ENCODE results near the gene CIBAR2. TPM values are rescaled to one million over a fixed set of nuclear protein-coding genes. Genes with fewer than 3 reads are reported as not detected.

Gene CIBAR2
- 1.3 and 4.9 TPM in 2 replicates for total RNA-seq (ENCODE audit: low replicate concordance)
- long read RNA-seq, partial matches to known transcripts, result 0 of 5 reads
- long read RNA-seq, other reads (novel, unspliced or antisense), result 3 of 5 reads

GRCh38 chr16:85112364-85112763 is at the start of gene CIBAR2:
Gene CIBAR2, minus strand, starts transcription at chr16:85112472. Its CDS starts 120 bp downstream, at chr16:85112352.
- Mint-ChIP-seq H3K9me3 (no peaks in the 10 kb centered on the region), H3K27me3 (no peaks in the 10 kb centered on the region), H3K27ac (no peak within 1 kb of the TSS), H3K4me3 (no peak within 1 kb of the TSS), H3K4me1 (ENCODE audit: unreplicated experiment) (peaks cover 29% of the 10 kb centered on the region), H3K36me3 (no peaks in the 10 kb centered on the region)
- no peak for DNase-seq (ENCODE audit: extremely low spot score, unreplicated experiment)
- TF ChIP-seq, protein P1, sequence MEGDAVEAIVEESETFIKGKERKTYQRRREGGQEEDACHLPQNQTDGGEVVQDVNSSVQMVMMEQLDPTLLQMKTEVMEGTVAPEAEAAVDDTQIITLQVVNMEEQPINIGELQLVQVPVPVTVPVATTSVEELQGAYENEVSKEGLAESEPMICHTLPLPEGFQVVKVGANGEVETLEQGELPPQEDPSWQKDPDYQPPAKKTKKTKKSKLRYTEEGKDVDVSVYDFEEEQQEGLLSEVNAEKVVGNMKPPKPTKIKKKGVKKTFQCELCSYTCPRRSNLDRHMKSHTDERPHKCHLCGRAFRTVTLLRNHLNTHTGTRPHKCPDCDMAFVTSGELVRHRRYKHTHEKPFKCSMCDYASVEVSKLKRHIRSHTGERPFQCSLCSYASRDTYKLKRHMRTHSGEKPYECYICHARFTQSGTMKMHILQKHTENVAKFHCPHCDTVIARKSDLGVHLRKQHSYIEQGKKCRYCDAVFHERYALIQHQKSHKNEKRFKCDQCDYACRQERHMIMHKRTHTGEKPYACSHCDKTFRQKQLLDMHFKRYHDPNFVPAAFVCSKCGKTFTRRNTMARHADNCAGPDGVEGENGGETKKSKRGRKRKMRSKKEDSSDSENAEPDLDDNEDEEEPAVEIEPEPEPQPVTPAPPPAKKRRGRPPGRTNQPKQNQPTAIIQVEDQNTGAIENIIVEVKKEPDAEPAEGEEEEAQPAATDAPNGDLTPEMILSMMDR (conservative IDR thresholded peaks at IDR 0.05), result no peak

- Mint-ChIP-seq H3K36me3 (no peaks in the 10 kb centered on the region), H3K9me3 (no peaks in the 10 kb centered on the region), H3K27me3 (no peaks in the 10 kb centered on the region), H3K4me1 (ENCODE audit: unreplicated experiment) (peaks cover 54% of the 10 kb centered on the region), H3K4me3 (no peak overlapping the region), H3K27ac (peak overlapping the region; percentile 39)
- TF ChIP-seq, protein P1 (conservative IDR thresholded peaks at IDR 0.05), result no peak
- no peak for DNase-seq (ENCODE audit: extremely low spot score, unreplicated experiment)
These were observed 47.1 kb upstream of the CIBAR2 start for GRCh38 chr16:85159179-85159980.

- no peaks in the 10 kb centered on the region for H3K9me3 Mint-ChIP-seq
- H3K36me3 Mint-ChIP-seq, result no peaks in the 10 kb centered on the region
- no peaks in the 10 kb centered on the region for H3K27me3 Mint-ChIP-seq
- TF ChIP-seq, protein P1 (conservative IDR thresholded peaks at IDR 0.05), result no peak
- no peak overlapping the region for H3K27ac Mint-ChIP-seq
- H3K4me1 Mint-ChIP-seq (ENCODE audit: unreplicated experiment), result peaks cover 53% of the 10 kb centered on the region
- no peak overlapping the region for H3K4me3 Mint-ChIP-seq
- no peak for DNase-seq (ENCODE audit: extremely low spot score, unreplicated experiment)
These were observed 46.5 kb upstream of the CIBAR2 start for GRCh38 chr16:85158743-85159178.

- Mint-ChIP-seq H3K27me3 (no peaks in the 10 kb centered on the region), H3K4me1 (ENCODE audit: unreplicated experiment) (peaks cover 55% of the 10 kb centered on the region), H3K36me3 (no peaks in the 10 kb centered on the region), H3K9me3 (no peaks in the 10 kb centered on the region), H3K27ac (peak overlapping the region; percentile 59), H3K4me3 (peak overlapping the region; percentile 66)
- TF ChIP-seq, protein P1 (conservative IDR thresholded peaks at IDR 0.05), result no peak
- no peak for DNase-seq (ENCODE audit: extremely low spot score, unreplicated experiment)
These were observed 45.8 kb upstream of the CIBAR2 start for GRCh38 chr16:85157813-85158742.

DNA sequence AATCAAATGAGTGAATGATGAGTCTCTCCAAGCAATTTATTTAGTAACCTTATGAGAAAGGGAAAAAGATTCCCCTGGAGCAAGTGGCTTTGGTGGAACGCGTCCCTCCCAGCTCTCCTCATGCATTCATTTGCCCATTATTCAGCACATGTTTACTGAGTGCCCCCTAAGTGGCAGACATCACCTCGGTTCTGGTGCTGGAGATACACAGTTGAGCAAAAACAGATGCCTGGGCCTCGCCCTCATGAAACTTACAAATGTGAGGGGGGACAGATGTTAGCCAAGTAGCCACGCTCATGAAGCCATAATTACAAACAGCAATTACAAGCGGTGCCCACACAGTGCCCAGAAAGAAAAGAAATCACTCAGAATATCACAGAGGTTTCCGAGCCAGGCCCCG is 45.1 kb upstream of the CIBAR2 start:
- H3K27ac Mint-ChIP-seq, result no peak overlapping the region
- H3K27me3 Mint-ChIP-seq, result no peaks in the 10 kb centered on the region

More for the DNA sequence above, 45.1 kb upstream of the CIBAR2 start:
- Mint-ChIP-seq H3K36me3 (no peaks in the 10 kb centered on the region), H3K4me1 (ENCODE audit: unreplicated experiment) (peaks cover 50% of the 10 kb centered on the region), H3K4me3 (peak overlapping the region; percentile 37), H3K9me3 (no peaks in the 10 kb centered on the region)
- TF ChIP-seq, protein P1 (conservative IDR thresholded peaks at IDR 0.05), result no peak
- DNase-seq (ENCODE audit: extremely low spot score, unreplicated experiment), result no peak

Measured in type B pancreatic cell (in vitro differentiated cells).